ENCODE results near the gene KEAP1.

- TF ChIP-seq CTCF (IDR thresholded peaks at IDR 0.05) (no peak), POLR2A (IDR thresholded peaks at IDR 0.05) (no peak)
These were observed 29.3 kb upstream of the KEAP1 start for GRCh38 chr19:10532457-10532856.

Measured in Peyer's patch (tissue), 4 donors.